ENCODE results near the gene MX1.

The MX1 gene

DNA sequence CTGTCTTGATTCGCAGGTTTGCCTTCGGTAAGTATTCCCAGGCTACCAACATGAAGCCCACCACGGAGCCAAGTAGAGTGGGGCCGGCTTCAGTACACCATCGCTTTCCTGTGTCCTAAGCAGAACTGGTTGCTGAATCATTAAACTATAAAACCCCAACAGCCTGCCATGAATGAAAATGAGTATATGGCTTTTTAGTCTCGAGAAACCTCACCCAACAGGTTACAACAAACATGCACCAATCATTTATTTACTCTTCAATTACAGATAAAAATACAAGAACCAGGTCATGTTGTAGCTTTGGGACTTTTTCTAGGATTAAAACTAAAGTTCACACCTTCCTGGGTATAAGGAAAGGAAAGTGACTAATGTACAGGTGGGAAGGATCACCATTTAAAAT lies 74.3 kb downstream of the MX1 start:
- DNase-seq, result no peak

- no peak for DNase-seq
Measured at GRCh38 chr21:41500931-41501381, 74.9 kb downstream of the MX1 start.

DNA sequence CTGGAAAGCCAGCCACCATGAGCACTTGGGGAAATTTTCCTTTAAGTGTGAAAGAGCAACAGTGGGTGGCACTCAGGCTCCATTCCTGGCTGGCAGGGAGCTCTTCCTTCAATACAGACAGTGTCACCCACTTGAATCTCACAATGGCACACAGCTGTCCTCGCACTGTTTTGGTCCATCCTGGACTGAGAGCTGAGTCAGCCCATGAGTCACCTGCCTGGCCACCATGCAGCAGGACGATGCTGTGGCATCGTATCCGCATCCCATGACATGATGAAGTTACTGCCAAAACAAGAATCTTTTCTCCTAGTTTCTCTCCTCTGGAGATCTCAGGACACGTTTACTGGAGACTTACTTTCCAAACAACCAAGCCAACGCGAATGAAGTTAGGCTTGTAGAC lies 75.9 kb downstream of the MX1 start:
- no peak for DNase-seq

DNA sequence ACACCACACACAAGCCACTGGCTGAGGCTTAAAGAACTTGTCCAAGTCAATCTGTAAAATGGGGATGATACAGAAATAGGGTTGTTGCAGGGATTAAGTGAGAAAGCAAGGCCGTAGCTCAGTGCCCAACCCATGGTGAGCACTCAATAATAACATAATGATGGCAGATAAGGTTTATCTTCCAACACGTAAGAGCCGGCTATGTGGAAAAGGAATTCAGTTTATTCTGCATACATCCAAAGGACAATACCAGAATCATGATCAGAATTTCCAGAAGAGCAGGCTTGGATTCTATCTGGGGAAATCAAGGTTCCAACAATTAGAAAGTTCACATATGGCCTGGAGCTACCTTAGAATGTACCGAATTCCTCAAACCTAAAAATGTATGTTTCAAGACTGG lies 77.3 kb downstream of the MX1 start:
- DNase-seq, result no peak

GRCh38 chr21:41504030-41504429 lies 78.0 kb downstream of the MX1 start:
- DNase-seq, result no peak

DNA sequence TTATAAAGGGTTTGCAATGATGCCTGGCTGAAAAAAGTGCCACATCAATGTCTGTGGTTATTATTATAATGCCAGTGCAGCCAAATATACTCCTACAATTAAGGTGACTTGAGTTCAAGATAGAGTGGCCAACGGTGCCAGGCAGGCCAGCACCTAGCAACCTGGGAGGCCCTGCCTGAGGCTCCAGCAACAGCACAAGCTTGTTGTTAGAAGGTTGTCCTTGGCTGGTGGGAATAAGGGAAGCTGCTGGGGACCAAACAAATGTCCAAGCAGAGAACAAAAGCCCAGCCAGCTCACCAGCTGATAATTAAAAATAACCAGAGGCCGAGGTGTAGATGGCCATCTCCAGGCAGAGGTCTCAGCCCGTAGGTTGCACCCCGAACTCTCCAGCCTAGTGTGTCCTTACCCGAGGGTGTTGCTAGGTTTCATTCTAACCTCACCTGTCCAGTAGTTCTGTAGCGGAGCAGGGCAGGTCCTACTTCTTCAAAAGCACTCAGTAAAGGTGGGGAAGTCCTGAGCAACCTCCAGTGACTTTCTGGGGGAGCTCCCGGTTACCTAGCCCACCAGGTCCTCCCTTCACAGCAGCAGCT lies 80.1 kb downstream of the MX1 start:
- no peak for DNase-seq

DNA sequence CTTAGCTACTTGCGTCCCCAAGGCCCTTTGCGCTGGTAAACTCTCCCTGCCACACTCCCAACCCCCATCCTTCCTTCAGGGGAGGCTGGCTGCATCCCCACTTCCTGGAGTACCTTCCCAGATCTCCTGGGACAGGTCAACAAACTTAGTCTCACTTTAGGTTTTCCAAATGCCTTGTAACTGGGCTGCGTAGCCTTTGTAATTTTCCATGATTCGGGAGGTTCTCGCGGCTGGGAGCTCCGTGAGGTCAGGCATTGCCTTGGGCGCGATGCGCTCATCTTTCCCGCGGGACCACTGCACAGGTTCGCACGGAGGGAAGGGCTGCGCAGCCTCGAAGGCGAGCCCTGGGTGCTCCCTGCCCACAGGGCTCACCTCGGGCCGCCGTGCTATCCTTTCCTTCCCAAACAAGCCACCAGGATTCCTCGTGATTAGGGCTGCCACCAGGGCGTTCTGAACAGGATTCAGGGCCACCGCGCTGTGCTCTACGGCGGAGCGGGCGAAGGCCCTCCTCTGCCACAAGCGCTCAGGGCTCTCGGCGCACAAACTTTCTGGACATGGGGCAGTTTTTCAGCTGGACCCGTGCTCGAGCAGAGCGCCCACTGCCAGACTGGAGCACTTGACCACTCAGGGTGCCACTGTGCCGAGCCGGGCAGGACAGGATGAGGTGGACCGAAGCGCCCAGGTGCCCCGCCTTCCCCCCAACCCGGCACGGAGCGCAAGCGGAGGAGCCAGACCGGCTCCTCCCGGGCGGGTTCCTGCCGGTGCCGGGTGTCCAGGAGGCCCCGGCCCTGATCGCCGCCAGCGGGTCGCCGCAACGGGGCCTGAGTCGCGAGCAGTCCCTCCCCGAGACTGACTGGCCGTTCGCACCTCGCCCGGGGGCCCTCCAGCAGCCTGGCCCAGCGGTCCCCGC lies 80.8 kb downstream of the MX1 start:
- DNase-seq, result no peak

DNA sequence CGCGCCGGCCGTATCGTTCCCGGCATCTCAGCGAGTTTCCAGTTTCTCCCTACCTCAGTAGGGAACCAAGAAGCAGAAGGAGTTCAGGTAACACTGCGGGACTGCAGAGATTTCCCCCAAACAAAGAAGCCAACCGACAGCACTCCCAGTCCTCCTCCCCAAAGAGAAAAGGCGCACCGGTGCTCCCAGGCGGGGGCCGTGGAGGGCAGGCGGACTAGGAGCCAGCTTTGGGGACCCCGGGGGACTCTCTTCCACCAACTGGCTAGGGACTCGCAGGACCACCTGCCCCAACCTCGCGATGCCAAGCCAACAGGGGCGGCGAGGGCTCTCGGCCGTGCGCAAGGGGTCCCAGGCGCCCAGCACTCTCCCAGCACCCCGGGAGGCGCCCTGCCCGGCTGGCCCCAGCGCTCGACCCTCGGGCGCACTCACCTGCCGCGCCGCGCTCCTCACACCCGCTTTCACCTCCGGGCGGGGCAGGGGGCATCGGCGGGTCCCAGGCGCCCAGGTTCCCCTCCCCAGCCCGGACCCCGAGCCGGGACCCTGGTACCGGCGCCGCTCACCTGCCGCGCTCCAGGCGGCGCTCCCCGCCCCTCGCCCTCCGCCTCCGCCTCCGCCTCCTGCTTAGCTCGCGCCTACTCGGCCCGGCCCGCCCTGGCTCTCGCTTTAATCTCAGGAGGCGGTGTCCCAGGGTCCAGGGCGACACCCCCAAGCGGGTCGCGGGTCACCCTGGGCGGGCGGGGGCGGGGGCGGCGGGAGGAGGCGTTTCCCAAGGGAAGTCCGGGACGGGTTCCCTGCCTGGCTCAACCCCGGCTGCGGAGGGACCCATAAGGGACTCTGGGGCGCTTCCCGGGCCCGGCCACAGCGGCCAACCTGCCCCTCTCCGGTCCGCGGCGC lies 81.7 kb downstream of the MX1 start, which contains the start of gene TMPRSS2:
Gene TMPRSS2, minus strand, starts transcription at position 638 of the 894 bp plus-strand sequence. CDS start 10,025 bp downstream, outside the sequence.
- DNase-seq, result no peak

- no peak for DNase-seq
Measured at GRCh38 chr21:41508415-41509144, 82.5 kb downstream of the MX1 start.
